Skin epidermis (tissue), 12 donors: ENCODE data around the gene TEX38.
A peak's percentile ranks its signal among the peaks of the same experiment; 100 is the strongest.
"Not testable (repeated sequence)": the region's sequence is repeated elsewhere in the genome, so short reads cannot be mapped to it uniquely, and the experiment has no call there.

Experiments used
- H3K27ac ChIP-seq, 21 experiments: fragments of 200-600 bp; sonication (generic) in 11 of 21; one replicate each; pipeline ENCODE4 v1.5.0; 2020; ENCODE audit warnings: mild to moderate bottlenecking in 3 of 21, inconsistent platforms in 2 of 21, moderate library complexity in 2 of 21
- H3K4me3 ChIP-seq, 7 experiments: fragments of 200-600 bp; sonication (generic) in 2 of 7; one replicate each; pipeline ENCODE4 v1.5.0; 2020; ENCODE audit warnings: inconsistent platforms in 2 of 7, mild to moderate bottlenecking in 2 of 7, moderate library complexity in 1 of 7

TEX38 gene

GRCh38 chr1:46654012-46654411 lies 17.6 kb upstream of the TEX38 start:
- H3K27ac ChIP-seq = no peak overlapping the region
- H3K4me3 ChIP-seq = no peak overlapping the region

- H3K4me3 ChIP-seq, H3K27ac ChIP-seq: not testable (repeated sequence)
These were observed 17.0 kb upstream of the TEX38 start for GRCh38 chr1:46654698-46655097.

DNA sequence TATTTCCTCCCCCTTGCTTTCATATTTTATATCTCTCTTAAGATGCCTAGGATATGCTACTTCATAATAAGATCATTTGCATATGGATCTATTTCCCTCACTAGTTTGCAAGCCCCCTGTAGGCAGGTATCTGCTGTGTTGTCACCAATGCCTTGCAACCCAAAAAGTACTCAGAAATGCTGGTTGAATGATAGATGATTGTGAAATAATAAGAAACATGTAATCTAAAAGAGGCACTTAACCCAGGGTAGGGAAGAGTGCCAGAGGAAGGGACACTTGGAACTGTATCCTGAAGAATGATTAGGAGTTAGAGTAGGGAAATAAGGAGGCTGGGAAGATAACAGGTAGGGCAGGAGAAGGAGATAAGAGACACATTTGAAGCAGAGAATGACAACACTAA lies 15.8 kb upstream of the TEX38 start:
- Histone ChIP-seq H3K4me3 (no peak overlapping the region), H3K27ac (no peak overlapping the region)

DNA sequence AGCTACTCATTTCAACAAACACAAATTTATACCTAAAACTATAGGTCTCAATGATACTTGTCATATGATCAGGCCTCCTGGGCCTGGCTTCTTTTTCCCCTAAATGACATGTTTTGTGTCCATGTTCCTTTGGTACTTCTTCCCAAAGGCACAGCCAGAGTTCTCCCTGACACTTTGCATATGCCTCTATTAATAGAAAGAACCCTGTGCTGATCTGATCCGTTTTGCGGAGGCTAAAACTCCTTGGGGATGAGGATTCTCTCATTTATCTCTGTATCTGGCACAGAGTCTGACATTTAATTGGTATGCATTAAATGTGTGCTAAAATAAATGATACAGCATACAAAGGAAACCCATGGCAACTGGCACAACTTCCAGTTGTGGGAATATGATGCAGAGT lies 15.0 kb upstream of the TEX38 start:
- Histone ChIP-seq H3K4me3 (no peak overlapping the region), H3K27ac (no peak overlapping the region)

- Histone ChIP-seq H3K4me3 (no peak overlapping the region), H3K27ac (no peak overlapping the region)
These were observed 13.9 kb upstream of the TEX38 start for GRCh38 chr1:46657775-46658174.

DNA sequence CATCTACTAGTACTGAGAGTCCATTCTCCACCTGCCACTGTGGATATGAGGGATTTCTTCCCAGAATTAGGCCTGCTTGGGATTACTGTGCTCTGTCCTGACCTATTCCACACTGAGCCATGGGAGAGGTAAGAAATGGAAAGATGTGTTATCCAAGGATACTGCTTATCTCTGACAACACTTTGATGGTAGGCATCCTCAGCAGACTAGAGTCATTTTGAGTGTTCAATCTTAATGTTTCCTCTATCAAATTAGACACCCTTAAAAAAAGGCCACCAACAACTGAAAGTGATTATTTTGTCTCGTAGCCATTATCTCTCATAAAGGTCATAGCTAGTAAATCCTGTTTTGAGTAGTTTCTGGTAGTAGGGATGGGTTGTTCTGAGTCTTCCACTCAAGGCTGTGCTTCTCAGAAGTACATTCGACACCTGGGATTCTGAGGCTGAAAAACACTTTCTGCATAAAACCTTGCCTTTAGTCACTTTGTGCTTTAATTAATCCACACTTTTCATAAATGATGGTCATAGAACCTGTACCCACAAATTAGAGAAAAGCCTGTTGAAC lies 12.3 kb upstream of the TEX38 start:
- Histone ChIP-seq H3K4me3 (no peak overlapping the region), H3K27ac (no peak overlapping the region)

GRCh38 chr1:46660116-46660515 lies 11.5 kb upstream of the TEX38 start:
- H3K27ac ChIP-seq, H3K4me3 ChIP-seq: not testable (repeated sequence)

DNA sequence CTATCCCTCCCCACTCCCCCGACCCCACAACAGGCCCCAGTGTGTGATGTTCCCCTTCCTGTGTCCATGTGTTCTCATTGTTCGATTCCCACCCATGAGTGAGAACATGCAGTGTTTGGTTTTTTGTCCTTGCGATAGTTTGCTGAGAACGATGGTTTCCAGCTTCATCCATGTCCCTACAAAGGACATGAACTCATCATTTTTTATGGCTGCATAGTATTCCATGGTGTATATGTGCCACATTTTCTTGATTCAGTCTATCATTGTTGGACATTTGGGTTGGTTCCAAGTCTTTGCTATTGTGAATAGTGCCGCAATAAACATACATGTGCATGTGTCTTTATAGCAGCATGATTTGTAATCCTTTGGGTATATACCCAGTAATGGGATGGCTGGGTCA lies 8.7 kb upstream of the TEX38 start:
- H3K27ac ChIP-seq, H3K4me3 ChIP-seq: not testable (repeated sequence)

DNA sequence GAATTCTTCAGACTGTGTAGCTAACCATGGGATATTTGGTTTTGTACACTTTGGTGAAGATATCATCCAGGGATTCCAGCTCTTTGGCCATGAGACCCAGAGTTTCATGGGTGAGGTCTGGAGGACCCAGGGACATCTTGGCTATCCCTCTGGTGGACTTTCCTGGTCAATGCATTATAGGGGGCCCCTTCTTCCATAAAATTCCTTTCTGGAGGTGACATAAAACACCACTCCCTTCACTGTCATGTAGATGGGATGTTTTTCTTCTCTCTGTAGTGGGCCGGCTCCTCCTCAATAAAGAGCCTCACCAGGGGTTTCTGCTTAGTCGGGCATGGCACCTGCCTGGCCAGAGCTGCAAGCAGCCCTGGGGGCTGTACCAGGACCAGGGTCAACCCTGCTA lies 5.7 kb upstream of the TEX38 start:
- Histone ChIP-seq H3K4me3 (no peak overlapping the region), H3K27ac (no peak overlapping the region)

DNA sequence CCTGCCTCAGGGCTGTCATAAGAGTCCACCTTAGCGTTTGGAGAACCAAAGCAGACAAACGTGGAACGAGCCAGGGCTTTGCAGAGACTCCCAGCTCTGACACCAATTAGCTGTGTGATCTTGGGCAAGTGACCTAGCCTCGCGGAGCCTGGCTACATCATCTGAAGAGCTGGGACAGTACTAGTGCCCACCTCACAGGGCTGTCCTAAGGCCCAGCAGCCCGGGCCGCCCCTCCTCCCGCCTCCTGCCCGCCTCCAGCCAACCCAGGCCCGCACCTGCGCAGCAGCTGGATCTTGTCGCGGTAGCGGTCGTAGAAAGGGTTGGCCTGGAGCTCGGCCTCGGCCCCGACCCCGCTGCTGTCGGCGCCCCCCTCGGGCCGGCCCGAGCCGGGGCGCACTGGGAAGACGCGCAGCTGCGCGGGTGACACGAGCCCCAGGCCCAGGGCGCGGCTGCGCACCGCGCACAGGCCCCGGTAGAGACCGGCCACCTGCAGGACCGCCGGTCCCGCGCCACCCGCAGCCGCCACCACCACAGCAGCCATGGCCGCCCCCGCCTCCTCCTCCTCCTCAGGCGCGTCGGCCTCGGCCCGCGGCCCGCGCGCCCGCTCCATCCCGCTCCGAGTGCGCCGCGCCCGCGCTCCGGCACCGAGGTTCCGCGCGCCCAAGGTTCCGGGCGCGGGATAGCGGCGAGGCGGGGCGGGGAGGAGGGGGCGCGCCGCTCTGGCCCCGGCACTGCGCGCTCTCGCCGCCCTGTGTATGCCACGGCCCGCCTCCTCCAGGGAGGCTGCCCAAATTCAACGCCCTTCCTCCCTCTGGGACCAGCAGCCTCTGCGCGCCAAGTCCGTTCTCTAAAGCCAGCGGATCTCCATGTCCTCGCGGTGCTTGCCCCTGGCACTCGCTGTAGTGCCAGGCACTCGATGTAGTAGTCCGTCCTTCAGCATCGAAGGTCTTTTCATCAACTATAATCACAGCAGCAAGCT lies 3.6 kb upstream of the TEX38 start, which contains the start of gene ATPAF1:
Gene ATPAF1 (minus strand): TSS at position 583 of the 979 bp plus-strand sequence. CDS start 42 bp downstream, at position 541.
- Histone ChIP-seq H3K27ac (peak within 1 kb of the TSS; percentile 31 to 90 (median 83)), H3K4me3 (peak within 1 kb of the TSS; percentile 56 to 99 (median 78))

GRCh38 chr1:46670134-46670533 lies 1.5 kb upstream of the TEX38 start:
- H3K27ac ChIP-seq = no peak overlapping the region
- no peak overlapping the region for H3K4me3 ChIP-seq

DNA sequence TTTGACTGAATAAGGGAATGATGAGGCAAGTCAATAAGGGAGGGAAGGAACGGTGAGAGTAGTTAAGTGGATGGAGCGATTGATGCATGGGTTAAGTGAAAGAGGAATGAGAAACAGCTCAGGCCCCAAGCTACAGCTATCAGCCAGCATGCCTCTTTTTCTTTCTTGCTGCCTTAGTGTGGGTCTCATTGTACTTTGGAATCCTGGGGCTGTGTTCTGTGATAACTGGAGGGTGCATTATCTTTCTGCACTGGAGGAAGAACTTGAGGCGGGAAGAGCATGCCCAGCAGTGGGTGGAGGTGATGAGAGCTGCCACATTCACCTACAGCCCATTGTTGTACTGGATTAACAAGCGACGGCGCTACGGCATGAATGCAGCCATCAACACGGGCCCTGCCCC lies 1.0 kb downstream of the TEX38 start:
- H3K4me3 ChIP-seq = no peak overlapping the region

DNA sequence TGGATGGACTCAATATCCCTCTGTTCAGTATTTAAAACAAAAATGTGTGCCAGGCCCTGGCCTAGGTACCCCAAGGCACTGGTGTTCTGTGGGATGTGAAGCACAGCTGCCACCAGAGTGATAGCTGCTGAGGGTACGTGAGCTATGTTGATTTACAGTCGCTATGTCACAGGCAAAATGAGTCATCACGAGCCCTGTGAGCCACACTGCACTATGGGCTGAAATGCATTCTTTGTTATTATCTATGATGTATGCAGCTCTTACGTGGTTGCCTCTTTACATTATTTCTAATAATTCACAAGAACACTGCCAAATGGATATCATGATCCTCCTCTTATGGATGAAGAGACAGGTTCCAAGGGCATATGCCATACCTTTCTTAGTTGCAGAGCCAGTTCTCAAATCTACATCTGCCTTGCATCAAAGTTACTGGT lies 2.1 kb downstream of the TEX38 start:
- H3K27ac ChIP-seq = no peak overlapping the region

More for the DNA sequence above, 1.0 kb downstream of the TEX38 start:
- H3K27ac ChIP-seq = no peak overlapping the region

DNA sequence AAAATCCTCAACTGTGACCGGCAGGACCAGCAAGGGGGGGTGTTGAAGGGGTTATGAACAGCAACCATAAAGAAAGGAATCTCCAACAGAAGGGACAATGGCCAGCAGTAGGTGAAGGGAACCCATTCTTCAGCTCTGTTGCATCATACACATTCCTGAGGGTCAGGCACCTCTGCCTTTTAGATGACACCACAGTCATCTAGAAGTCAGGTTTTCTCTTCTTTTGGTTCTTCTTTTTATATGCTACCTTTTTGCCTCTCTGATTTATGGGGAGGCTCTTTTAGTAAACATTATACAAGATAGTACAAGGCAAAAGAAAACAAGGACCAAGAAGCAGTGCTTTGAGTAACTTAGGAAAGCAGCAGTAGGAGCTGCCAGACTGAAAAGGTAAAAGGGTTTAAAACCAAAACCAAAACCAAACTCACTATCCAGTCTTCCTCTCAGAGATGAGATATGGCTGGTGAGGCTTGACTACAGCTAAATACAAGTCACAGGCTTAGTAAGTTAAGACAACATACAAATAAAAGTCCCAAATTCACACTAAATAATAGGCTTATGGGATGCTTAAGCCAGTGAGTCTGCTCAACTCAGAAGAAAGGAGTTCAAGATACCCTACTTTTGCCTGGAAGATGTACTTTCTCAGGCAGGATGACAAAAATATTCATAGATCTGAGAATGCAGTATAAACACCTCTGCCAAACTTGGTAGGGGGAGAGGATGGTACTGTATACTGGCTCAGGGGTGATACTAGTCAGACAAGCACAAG lies 4.1 kb downstream of the TEX38 start:
- peak overlapping the region in 5 of 21 experiments; percentile 29 to 77 (median 53) for H3K27ac ChIP-seq
- no peak overlapping the region for H3K4me3 ChIP-seq

More for the DNA sequence above, 2.1 kb downstream of the TEX38 start:
- H3K4me3 ChIP-seq = no peak overlapping the region

DNA sequence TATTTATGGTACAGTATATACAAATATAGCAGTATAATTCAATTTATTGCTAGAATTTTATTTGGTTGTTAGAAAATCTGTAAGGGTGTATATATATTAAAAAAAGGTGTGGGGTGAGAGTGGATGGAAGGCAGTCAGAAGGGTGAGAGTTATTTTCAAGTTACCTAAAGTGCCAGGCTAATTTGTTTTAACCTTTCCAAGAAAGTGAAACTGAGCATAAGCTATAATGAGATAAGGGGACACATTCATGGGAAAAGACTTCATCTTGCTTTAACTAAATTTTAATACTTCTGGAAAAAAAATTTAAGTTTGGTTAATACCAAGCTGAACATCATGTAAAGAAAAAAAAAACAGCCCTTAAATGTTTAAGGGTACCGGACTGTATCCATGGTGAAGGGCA lies 4.9 kb downstream of the TEX38 start:
- H3K27ac ChIP-seq = peak overlapping the region in 2 of 21 experiments; percentile 29 to 74

GRCh38 chr1:46677339-46677738 lies 5.7 kb downstream of the TEX38 start:
- Histone ChIP-seq H3K27ac (no peak overlapping the region), H3K4me3 (no peak overlapping the region)

More for the DNA sequence above, 4.9 kb downstream of the TEX38 start:
- H3K4me3 ChIP-seq = no peak overlapping the region

DNA sequence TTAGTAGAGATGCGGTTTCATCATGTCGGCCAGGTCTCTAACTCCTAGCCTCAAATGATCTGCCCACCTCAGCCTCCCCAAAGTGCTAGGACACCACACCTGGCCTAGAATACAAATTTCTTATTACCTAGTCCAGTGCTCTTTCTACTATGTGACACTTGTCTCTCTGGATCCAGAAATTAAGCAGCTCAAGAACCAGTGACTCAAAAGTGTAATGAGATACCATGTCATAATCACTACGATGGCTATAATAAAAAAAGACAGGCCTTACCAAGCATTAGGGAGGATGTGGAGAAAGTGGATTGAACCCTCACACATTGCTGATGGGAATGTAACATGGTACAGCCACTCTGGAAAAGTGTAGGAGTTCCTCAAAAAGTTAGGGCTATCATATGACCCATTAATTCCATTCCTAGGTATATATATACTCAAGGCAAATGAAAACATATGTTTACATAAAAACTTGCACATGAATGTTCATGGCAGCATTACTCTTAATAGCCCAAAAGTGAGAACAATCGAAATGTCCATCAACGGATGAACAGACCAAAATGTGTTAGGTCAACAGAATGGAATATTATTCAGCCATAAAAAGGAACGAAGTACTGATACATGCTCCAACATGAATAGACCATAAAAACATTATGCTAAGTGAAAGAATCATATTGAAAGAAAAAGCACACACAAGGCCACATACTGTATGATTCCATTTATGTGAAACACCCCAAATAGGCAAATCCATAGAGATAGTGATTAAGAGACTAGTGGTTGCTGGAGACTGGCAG lies 8.3 kb downstream of the TEX38 start:
- H3K27ac ChIP-seq = no peak overlapping the region
- H3K4me3 ChIP-seq = no peak overlapping the region

GRCh38 chr1:46681333-46682034 lies 9.8 kb downstream of the TEX38 start:
- no peak overlapping the region for H3K4me3 ChIP-seq
- H3K27ac ChIP-seq = no peak overlapping the region

- Histone ChIP-seq H3K4me3 (no peak overlapping the region), H3K27ac (no peak overlapping the region)
These were observed 10.4 kb downstream of the TEX38 start for GRCh38 chr1:46682064-46682463.
